Esophagus squamous epithelium (tissue), 5 donors: ENCODE results near the gene SLC22A31. TPM values are rescaled to one million over a fixed set of nuclear protein-coding genes. Genes with fewer than 3 reads are reported as not detected.
A peak's percentile ranks its signal among the peaks of the same experiment; 100 is the strongest.
"Not testable (repeated sequence)": the region's sequence is repeated elsewhere in the genome, so short reads cannot be mapped to it uniquely, and the experiment has no call there.

Experiments used
- DNase-seq: peaks from one replicate; lab custom pipeline; 2025; lab: John Stamatoyannopoulos, UW
- H3K27ac ChIP-seq, 4 donors: fragments of 200-600 bp; sonication (generic); one replicate each; pipeline ENCODE4 v1.5.1; 2016 to 2019; ENCODE audit warnings: mild to moderate bottlenecking in 1 of 4
- H3K27me3 ChIP-seq, 4 donors: fragments of 200-600 bp; sonication (generic); 1 replicate in 3 of 4; 2 replicates in 1 of 4; pipeline versions ENCODE4 v1.5.1 to v1.6.0; 2017 to 2021; ENCODE audit warnings: antibody characterized with exemption in 1 of 4
- H3K36me3 ChIP-seq, 3 donors: fragments of 200-600 bp; sonication (generic); one replicate each; pipeline ENCODE4 v1.5.1; 2016 to 2019
- H3K4me1 ChIP-seq, 3 donors: fragments of 200-600 bp; sonication (generic); one replicate each; pipeline ENCODE4 v1.5.1; 2017 to 2019
- H3K4me3 ChIP-seq, 4 donors: fragments of 200-600 bp; sonication (generic); 1 replicate in 3 of 4; 2 replicates in 1 of 4; pipeline ENCODE4 v1.5.1; 2016 to 2019; ENCODE audit warnings: mild to moderate bottlenecking in 2 of 4, moderate library complexity in 1 of 4
- H3K9me3 ChIP-seq, 3 donors: fragments of 200-600 bp; sonication (generic); one replicate each; pipeline ENCODE4 v1.5.1; 2016 to 2019
- POLR2A ChIP-seq, 4 donors: fragments of 450-650 bp; IDR thresholded peaks; one replicate each; pipeline ENCODE4 v1.6.1; 2017; ENCODE audit warnings: antibody characterized with exemption in 4 of 4, mild to moderate bottlenecking in 4 of 4, moderate library complexity in 3 of 4
- WGBS, 2 donors: methylation state at CpG; one replicate each; pipeline ENCODE4 v1.1.5; 2018; 5-methylcytosine and 5-hydroxymethylcytosine counted together
- intact Hi-C: fragments of 100-400 bp; cut with DNase I; formaldehyde crosslinking; loops from one replicate; pipeline ENCODE4 v1.15.0; 2022
- total RNA-seq, 4 donors: library from RNA; depleted of rRNA; stranded (reverse); fragments of >200 nt; gene quantifications; one replicate each; pipeline ENCODE4 v1.1.0, GENCODE V29; 2016
- TF ChIP-seq, protein P1 (sequence below), 6 experiments: fragments of 450-650 bp in 4 of 6; fragments of 200-600 bp in 2 of 6; sonication (generic) in 2 of 6; IDR thresholded peaks; one replicate each; pipeline ENCODE4 v1.5.1; 2016 to 2019; ENCODE audit warnings: antibody characterized with exemption in 6 of 6, mild to moderate bottlenecking in 4 of 6, moderate library complexity in 4 of 6
- donor health status: DM: yes; HTN: yes; CAD: no.

Gene SLC22A31
- total RNA-seq, 4 donors from 2014 or later: not detected

DNA sequence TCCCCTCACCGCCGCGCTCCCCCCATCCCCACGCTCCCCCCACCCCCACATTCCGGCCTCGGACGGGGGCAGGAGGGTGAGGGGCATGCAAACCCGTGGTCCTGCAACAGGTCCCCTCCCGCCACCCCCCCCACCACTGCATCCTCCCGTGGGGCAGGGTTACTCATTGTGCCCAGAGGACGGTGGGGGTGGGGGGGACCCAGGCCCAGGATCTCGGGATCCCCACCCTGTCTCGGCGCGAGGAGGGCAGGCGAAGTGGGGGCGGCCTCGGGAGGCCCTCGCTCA, 8.5 kb downstream of the SLC22A31 start:
- peaks cover 0 to 27% (median 0%) of the 10 kb centered on the region in 4 donors for H3K27me3 ChIP-seq
- WGBS, 2 donors: no CpG with 5 or more reads among the region's 19 CpGs
- H3K9me3 ChIP-seq: no peaks in the 10 kb centered on the region
- intact Hi-C loops: no loop called here
- H3K36me3 ChIP-seq: no peaks in the 10 kb centered on the region
- no peak for TF ChIP-seq POLR2A (IDR thresholded peaks at IDR 0.05)
- TF ChIP-seq, protein P1, sequence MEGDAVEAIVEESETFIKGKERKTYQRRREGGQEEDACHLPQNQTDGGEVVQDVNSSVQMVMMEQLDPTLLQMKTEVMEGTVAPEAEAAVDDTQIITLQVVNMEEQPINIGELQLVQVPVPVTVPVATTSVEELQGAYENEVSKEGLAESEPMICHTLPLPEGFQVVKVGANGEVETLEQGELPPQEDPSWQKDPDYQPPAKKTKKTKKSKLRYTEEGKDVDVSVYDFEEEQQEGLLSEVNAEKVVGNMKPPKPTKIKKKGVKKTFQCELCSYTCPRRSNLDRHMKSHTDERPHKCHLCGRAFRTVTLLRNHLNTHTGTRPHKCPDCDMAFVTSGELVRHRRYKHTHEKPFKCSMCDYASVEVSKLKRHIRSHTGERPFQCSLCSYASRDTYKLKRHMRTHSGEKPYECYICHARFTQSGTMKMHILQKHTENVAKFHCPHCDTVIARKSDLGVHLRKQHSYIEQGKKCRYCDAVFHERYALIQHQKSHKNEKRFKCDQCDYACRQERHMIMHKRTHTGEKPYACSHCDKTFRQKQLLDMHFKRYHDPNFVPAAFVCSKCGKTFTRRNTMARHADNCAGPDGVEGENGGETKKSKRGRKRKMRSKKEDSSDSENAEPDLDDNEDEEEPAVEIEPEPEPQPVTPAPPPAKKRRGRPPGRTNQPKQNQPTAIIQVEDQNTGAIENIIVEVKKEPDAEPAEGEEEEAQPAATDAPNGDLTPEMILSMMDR (IDR thresholded peaks at IDR 0.05): no peak
- peak overlapping the region in 1 of 4 donors; percentile 25 for H3K27ac ChIP-seq
- H3K4me3 ChIP-seq: peak overlapping the region; percentile 17 to 62 (median 36)
- peaks cover 8 to 18% (median 8%) of the 10 kb centered on the region in 3 donors for H3K4me1 ChIP-seq
- DNase-seq: no peak

DNA sequence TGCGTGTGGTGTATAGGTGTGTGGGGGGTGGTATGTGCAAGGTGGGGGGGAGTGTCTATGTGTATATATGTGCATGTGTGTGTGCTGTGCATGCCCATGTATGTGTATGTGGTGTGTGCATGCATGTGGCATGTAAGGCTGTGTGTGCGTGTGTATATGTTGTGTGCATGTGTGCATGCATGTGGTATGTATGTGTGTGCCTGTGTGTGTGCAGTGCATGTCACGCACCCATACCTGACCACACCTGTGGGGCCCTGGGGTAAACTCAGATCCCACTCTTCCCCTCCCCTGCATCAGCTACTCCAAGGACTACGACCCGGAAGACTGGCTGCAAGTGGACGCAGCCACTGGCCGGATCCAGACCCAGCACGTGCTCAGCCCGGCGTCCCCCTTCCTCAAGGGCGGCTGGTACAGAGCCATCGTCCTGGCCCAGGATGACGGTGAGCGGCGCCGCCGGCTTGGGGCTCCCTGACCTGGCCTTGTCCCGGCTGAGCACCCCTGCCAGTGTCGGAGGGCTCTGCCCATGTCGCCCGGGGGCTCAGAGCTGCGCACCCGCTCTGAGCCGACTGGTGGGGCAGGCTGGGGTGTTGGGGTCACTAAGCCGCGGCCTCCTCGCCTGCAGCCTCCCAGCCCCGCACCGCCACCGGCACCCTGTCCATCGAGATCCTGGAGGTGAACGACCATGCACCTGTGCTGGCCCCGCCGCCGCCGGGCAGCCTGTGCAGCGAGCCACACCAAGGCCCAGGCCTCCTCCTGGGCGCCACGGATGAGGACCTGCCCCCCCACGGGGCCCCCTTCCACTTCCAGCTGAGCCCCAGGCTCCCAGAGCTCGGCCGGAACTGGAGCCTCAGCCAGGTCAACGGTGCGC, 9.1 kb downstream of the SLC22A31 start:
- TF ChIP-seq, protein P1 (IDR thresholded peaks at IDR 0.05): no peak
- TF ChIP-seq POLR2A (IDR thresholded peaks at IDR 0.05): no peak
- 61 to 89% methylated on average over 3 to 4 of the region's 44 CpGs for WGBS, 2 donors
- H3K36me3 ChIP-seq: no peaks in the 10 kb centered on the region
- H3K9me3 ChIP-seq: no peaks in the 10 kb centered on the region
- H3K4me1 ChIP-seq: peaks cover 8 to 18% (median 8%) of the 10 kb centered on the region in 3 donors
- peak overlapping the region in 2 of 4 donors; percentile 44 to 62 for H3K4me3 ChIP-seq
- intact Hi-C loops: no loop called here
- H3K27me3 ChIP-seq: peaks cover 0 to 25% (median 0%) of the 10 kb centered on the region in 4 donors
- no peak overlapping the region for H3K27ac ChIP-seq
- DNase-seq: no peak

DNA sequence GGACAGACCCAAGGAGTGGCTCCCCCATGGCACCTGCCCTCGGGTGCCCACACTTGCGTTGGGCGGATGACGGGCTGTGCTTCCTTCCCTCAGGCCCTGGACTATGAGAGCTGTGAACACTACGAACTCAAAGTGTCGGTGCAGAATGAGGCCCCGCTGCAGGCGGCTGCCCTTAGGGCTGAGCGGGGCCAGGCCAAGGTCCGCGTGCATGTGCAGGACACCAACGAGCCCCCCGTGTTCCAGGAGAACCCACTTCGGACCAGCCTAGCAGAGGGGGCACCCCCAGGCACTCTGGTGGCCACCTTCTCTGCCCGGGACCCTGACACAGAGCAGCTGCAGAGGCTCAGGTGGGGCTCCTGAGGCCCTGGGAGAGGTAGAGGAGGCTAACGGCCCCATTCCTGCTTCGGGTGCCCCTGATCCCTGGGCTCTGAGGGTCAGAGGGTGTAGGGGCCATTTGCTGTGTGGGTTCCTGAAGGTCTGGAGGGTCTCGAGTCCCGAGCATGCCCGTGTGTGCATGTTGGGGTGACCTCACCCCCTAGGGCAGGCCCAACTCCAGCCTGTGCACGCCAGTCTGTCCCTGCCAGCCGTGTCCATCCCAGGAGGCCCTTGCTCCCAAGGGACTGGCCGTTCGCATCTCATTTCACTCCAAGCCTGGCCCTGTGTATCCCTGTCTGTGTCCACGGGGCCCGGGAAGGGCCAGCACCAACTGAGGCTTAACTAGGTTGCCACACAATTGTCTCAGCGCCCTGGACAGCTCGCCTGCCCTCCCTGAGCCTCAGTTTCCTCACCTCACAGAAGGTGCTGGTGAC, 10.0 kb downstream of the SLC22A31 start:
- 40 to 65% methylated on average over 6 to 21 of the region's 28 CpGs for WGBS, 2 donors
- intact Hi-C loops: no loop called here
- no peak for TF ChIP-seq POLR2A (IDR thresholded peaks at IDR 0.05)
- TF ChIP-seq, protein P1 (IDR thresholded peaks at IDR 0.05): no peak

DNA sequence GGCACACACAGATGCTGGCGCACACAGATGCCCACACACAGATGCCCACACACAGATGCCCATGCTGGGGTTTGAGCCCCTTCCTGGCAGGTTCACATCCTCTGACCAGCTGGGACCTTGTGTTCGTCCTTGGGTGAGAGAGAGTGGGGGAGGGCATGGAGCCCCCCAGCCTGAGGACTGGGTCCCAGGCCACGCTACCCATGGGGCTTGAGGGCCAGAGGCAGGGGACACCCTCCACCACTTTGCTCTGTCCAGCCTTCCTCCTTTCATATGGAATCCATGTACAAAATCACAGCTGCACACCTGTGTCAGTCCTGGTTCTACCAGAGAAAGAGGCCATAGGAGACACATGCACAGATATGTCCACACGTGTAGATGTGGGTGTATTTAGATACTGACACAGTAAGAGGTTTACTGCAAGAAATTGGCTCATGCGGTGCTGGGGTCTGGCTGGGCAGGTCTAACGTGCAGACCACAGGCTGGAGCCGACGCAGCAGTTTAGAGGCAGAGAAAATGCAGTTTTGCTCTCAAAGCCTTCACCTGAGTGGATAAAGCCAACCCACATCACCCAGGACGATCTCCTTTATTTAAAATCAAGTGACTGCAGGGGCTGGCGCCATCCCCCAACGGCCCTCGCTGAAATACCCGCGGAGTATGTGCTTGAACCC, 10.8 kb downstream of the SLC22A31 start:
- intact Hi-C loops: no loop called here
- no peak for DNase-seq
- 57% methylated on average over 12 to 13 of the region's 14 CpGs for WGBS, 2 donors

More for the DNA sequence above, 10.0 kb downstream of the SLC22A31 start:
- DNase-seq: no peak
- Histone ChIP-seq H3K27me3 (peaks cover 0 to 25% (median 0%) of the 10 kb centered on the region in 4 donors), H3K27ac (no peak overlapping the region), H3K9me3 (no peaks in the 10 kb centered on the region), H3K4me3 (no peak overlapping the region), H3K4me1 (peaks cover 8 to 18% (median 8%) of the 10 kb centered on the region in 3 donors), H3K36me3 (no peaks in the 10 kb centered on the region)

DNA sequence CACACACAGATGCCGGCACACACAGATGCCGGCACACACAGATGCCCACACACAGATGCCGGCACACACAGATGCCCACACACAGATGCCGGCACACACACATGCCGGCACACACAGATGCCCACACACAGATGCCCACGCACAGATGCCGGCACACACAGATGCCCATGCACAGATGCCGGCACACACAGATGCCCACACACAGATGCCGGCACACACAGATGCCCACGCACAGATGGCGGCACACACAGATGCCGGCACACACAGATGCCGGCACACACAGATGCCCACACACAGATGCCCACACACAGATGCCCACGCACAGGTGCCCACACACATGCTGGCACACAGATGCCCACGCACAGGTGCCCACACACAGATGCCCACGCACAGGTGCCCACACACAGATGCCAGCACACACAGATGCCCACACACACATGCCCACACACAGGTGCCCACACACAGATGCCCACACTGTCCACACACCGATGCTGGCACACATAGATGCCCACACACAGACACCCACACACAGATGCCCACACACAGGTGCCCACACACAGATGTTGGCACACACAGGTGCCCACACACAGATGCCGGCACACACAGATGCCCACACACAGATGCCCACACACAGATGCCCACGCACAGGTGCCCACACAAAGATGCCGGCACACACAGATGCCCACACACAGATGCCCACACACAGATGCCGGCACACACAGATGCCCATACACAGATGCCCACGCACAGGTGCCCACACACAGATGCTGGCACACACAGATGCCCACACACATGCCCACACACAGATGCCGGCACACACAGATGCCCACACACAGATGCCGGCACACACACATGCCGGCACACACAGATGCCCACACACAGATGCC, 11.6 kb downstream of the SLC22A31 start:
- intact Hi-C loops, H3K4me3 ChIP-seq, H3K27ac ChIP-seq, DNase-seq, H3K36me3 ChIP-seq, H3K9me3 ChIP-seq: not testable (repeated sequence)
- 76 to 86% methylated on average over 4 to 7 of the region's 25 CpGs for WGBS, 2 donors
- H3K4me1 ChIP-seq: peaks cover 8 to 18% (median 8%) of the 10 kb centered on the region in 3 donors
- peaks cover 0 to 36% (median 0%) of the 10 kb centered on the region in 4 donors for H3K27me3 ChIP-seq

More for the DNA sequence above, 10.8 kb downstream of the SLC22A31 start:
- Histone ChIP-seq H3K27ac (no peak overlapping the region), H3K36me3 (no peaks in the 10 kb centered on the region), H3K4me1 (peaks cover 8 to 18% (median 8%) of the 10 kb centered on the region in 3 donors), H3K27me3 (peaks cover 0 to 32% (median 0%) of the 10 kb centered on the region in 4 donors), H3K4me3 (no peak overlapping the region), H3K9me3 (no peaks in the 10 kb centered on the region)
- TF ChIP-seq, protein P1 (IDR thresholded peaks at IDR 0.05): no peak
- no peak for TF ChIP-seq POLR2A (IDR thresholded peaks at IDR 0.05)
